ENCODE data around the gene PNMA6E.

GRCh38 chrX:153449368-153450113 lies 48.4 kb upstream of the PNMA6E start:
- TF ChIP-seq POLR2AphosphoS5 (IDR thresholded peaks at IDR 0.05) (no peak), EP300 (conservative IDR thresholded peaks at IDR 0.05; ENCODE audit: poor library complexity, severe bottlenecking) (no peak), CTCF (IDR thresholded peaks at IDR 0.05; ENCODE audit: poor library complexity, severe bottlenecking) (no peak)
